Fibroblast of mammary gland (primary cell): ENCODE measurements around the gene ZNF19.

Experiments used
- DNase-seq: peaks from one replicate; pipeline ENCODE4 v3.0.0-alpha.2; 2010; ENCODE audit warnings: low read depth
- H3K4me3 ChIP-seq: 2 replicates; pipeline ENCODE4 v1.5.1; 2011; ENCODE audit warnings: low read depth, mild to moderate bottlenecking, low read length, moderate library complexity; ENCODE audit not compliant: control insufficient read depth
- CTCF ChIP-seq: conservative IDR thresholded peaks from 2 replicates; pipeline ENCODE4 v1.5.1; 2011; ENCODE audit warnings: low read depth, low read length, inconsistent platforms; ENCODE audit not compliant: control insufficient read depth, insufficient read depth

Gene ZNF19

GRCh38 chr16:71526111-71526631, 37.0 kb upstream of the ZNF19 start, which contains the start of gene CHST4:
Gene CHST4, plus strand, starts transcription at chr16:71526426. Its CDS starts 10,252 bp downstream, at chr16:71536678.
- TF ChIP-seq CTCF = no peak
- DNase-seq = peak; percentile 55
- H3K4me3 ChIP-seq = no peak within 1 kb of the TSS

GRCh38 chr16:71524566-71525553, 35.7 kb upstream of the ZNF19 start:
- H3K4me3 ChIP-seq = no peak overlapping the region
- DNase-seq = no peak

GRCh38 chr16:71520550-71520949, 31.4 kb upstream of the ZNF19 start:
- no peak for DNase-seq
- no peak overlapping the region for H3K4me3 ChIP-seq
- no peak for TF ChIP-seq CTCF

More at GRCh38 chr16:71524566-71525553, 35.7 kb upstream of the ZNF19 start:
- no peak for TF ChIP-seq CTCF

GRCh38 chr16:71515026-71515425, 25.9 kb upstream of the ZNF19 start:
- TF ChIP-seq CTCF = no peak
- no peak for DNase-seq
- H3K4me3 ChIP-seq = no peak overlapping the region

- no peak for DNase-seq
- no peak overlapping the region for H3K4me3 ChIP-seq
- TF ChIP-seq CTCF = no peak
Observed at GRCh38 chr16:71514476-71514875, 25.4 kb upstream of the ZNF19 start.

- no peak for DNase-seq
- no peak for TF ChIP-seq CTCF
- no peak overlapping the region for H3K4me3 ChIP-seq
Observed at GRCh38 chr16:71513302-71513701, 24.2 kb upstream of the ZNF19 start.
